Panc1 (cell line): ENCODE data around the gene KLHDC10.

Experiments used
- CTCF ChIP-seq: fragments of 450-650 bp; IDR thresholded peaks from 2 replicates; pipeline ENCODE4 v1.5.1; 2017; ENCODE audit warnings: mild to moderate bottlenecking
- POLR2AphosphoS5 ChIP-seq: IDR thresholded peaks from 2 replicates; pipeline ENCODE4 v1.6.1; 2012; ENCODE audit warnings: mild to moderate bottlenecking, low read depth, low read length, moderate library complexity

GRCh38 chr7:130145424-130146100 lies 75.2 kb downstream of the KLHDC10 start:
- no peak for TF ChIP-seq CTCF
- no peak for TF ChIP-seq POLR2AphosphoS5
